Measurements from ENCODE around the gene FBXW5. TPM values are rescaled to one million over a fixed set of nuclear protein-coding genes. Genes with fewer than 3 reads are reported as not detected.
A peak's percentile ranks its signal among the peaks of the same experiment; 100 is the strongest.

Gene FBXW5
- total RNA-seq, 2 donors from 2014 or later: 199 to 304 TPM

DNA sequence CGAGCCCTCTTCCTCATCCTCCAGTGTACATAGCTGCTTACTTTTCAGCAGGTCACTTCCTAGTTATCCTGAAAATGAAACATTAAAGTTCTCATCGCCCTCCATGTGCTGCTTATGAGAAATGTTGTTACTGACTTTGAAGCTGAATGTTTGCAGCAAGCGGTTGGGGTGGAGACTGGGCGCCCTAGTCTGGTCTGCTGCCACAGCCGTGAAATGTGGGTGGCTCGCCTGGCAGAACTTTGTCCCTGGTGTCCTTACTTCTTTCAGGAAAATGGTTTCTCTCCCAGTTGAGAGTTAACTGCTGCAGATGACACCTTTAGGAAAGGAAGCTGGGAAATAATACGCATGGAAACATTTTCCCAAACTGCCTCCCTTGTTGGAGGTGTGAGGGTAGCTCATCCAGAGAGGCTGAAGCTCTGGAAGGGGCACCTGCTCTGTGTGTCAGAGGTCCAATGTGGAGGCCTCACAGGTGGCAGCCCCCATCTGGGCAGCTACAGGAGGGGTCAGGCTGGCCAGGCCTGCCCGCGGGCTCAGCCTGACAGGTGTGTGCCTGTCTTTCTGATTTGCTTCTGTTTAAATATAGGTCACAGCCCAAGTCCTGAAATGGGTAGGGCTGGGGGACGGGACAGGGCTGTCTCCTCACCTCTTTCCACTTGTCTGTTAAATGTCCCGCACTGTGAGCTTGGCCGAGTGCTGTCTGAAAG, 34.2 kb downstream of the FBXW5 start:
- no peak for DNase-seq (ENCODE audit: low spot score)
- Histone ChIP-seq H3K27me3 (replicated peaks; ENCODE audit: insufficient read depth) (no peaks in the 10 kb centered on the region), H3K4me1 (replicated peaks) (no peaks in the 10 kb centered on the region), H3K27ac (no peak overlapping the region), H3K36me3 (no peaks in the 10 kb centered on the region), H3K4me3 (no peak overlapping the region), H3K9me3 (no peaks in the 10 kb centered on the region)
- WGBS: 89% methylated on average over 12 of the region's 12 CpGs
- intact Hi-C loops (cut with DNase I): no loop called here
- TF ChIP-seq POLR2AphosphoS5 (IDR thresholded peaks at IDR 0.05): no peak

DNA sequence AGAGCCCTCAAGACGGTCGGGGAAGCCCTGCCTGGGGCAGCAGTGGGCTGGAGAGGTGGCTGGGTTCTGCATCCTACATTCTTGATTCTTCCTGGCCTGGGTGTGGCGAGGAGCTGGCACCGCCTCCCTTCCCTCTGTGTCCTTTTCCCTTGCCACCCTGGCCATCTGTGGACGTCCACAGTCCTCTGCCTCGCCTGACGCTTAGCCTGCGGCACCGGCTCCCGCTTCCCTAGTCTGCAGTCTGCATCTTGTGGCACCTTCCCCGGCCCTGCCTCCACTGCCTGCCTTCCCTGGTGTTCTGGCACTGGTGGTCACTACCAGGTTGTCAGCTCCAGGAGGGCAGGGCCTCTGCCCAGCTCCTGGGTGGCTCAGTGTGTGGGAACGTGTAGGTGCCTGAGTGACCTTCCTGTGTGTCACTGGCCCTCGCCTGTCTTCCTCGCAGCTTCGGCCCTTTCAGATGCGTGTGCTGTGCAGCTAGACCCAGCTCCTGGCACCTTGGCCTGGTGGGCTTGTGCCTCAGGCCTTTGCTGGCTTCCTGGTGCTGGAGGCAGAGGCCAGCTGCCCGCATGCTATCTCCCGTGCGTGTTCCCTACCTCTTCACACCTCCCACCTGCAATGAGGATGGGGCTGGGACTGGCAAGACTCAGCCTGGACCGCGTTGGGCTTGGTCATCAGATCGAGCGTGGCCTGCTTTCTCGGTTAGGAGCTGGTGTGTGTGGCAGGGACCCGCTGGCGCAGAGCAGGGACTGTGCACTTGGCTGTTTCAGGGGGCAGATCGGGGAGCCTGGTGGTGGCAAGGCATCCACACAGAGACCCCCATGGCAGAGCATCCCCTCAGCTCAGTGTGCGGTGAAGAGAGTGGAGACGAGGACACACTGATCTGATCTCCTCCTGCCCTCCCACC, 37.3 kb downstream of the FBXW5 start:
- Histone ChIP-seq H3K36me3 (no peaks in the 10 kb centered on the region), H3K27me3 (replicated peaks; ENCODE audit: insufficient read depth) (no peaks in the 10 kb centered on the region), H3K4me3 (no peak overlapping the region), H3K4me1 (replicated peaks) (peaks cover 2% of the 10 kb centered on the region), H3K27ac (no peak overlapping the region), H3K9me3 (no peaks in the 10 kb centered on the region)
- 94% methylated on average over 28 of the region's 29 CpGs for WGBS
- DNase-seq (ENCODE audit: low spot score): no peak
- intact Hi-C loops (cut with DNase I): no loop called here
- TF ChIP-seq POLR2A (IDR thresholded peaks at IDR 0.05) (no peak), POLR2AphosphoS5 (IDR thresholded peaks at IDR 0.05) (no peak)
- TF ChIP-seq, protein P1, sequence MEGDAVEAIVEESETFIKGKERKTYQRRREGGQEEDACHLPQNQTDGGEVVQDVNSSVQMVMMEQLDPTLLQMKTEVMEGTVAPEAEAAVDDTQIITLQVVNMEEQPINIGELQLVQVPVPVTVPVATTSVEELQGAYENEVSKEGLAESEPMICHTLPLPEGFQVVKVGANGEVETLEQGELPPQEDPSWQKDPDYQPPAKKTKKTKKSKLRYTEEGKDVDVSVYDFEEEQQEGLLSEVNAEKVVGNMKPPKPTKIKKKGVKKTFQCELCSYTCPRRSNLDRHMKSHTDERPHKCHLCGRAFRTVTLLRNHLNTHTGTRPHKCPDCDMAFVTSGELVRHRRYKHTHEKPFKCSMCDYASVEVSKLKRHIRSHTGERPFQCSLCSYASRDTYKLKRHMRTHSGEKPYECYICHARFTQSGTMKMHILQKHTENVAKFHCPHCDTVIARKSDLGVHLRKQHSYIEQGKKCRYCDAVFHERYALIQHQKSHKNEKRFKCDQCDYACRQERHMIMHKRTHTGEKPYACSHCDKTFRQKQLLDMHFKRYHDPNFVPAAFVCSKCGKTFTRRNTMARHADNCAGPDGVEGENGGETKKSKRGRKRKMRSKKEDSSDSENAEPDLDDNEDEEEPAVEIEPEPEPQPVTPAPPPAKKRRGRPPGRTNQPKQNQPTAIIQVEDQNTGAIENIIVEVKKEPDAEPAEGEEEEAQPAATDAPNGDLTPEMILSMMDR (IDR thresholded peaks at IDR 0.05): no peak

DNA sequence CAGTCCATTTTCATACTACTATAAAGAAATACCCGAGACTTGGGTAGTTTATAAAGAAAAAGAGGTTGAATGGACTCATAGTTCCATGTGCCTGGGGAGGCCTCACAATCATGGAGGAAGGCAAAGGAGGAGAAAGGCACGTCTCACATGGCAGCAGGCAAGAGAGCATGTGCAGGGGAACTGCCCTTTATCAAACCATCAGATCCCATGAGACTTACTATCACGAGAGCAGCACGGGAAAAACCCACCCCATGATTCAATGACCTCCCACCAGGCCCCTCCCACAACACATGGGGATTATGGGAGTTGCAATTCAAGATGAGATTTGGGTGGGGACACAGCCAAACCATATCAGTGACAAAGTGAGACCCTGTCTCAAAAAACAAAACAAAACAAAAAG, 38.3 kb downstream of the FBXW5 start:
- H3K27ac ChIP-seq: no peak overlapping the region
- no peak overlapping the region for H3K4me3 ChIP-seq
- intact Hi-C loops (cut with DNase I): no loop called here
- H3K36me3 ChIP-seq: no peaks in the 10 kb centered on the region
- peaks cover 7% of the 10 kb centered on the region for H3K4me1 ChIP-seq (replicated peaks)
- no peak for DNase-seq (ENCODE audit: low spot score)
- TF ChIP-seq POLR2A (IDR thresholded peaks at IDR 0.05) (no peak), POLR2AphosphoS5 (IDR thresholded peaks at IDR 0.05) (no peak)
- TF ChIP-seq, protein P1 (IDR thresholded peaks at IDR 0.05): no peak
- 82% methylated on average over 4 of the region's 4 CpGs for WGBS
- no peaks in the 10 kb centered on the region for H3K27me3 ChIP-seq (replicated peaks; ENCODE audit: insufficient read depth)
- no peaks in the 10 kb centered on the region for H3K9me3 ChIP-seq

DNA sequence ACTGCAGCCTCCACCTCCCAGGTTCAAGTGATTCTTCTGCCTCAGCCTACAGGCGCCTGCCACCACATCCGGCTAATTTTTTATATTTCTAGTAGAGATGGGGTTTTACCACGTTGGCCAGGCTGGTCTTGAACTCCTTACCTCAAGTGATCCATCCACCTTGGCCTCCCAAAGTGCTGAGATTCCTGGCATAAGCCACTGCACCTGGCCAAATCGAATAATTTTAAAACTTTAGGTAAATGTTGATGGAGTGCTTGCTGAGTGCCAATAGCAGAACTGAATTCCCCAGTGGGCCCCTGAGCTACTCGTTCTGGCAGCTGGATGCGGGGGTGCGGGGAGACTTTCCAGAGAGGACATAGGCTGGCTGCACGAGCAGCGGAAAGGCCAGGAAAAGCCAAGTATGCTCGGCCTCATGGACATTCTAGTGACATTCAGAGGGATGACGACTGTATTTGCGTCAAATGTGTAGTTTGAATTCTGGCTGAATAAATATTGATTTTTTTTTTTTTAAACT, 41.4 kb downstream of the FBXW5 start:
- intact Hi-C loops (cut with DNase I): no loop called here

DNA sequence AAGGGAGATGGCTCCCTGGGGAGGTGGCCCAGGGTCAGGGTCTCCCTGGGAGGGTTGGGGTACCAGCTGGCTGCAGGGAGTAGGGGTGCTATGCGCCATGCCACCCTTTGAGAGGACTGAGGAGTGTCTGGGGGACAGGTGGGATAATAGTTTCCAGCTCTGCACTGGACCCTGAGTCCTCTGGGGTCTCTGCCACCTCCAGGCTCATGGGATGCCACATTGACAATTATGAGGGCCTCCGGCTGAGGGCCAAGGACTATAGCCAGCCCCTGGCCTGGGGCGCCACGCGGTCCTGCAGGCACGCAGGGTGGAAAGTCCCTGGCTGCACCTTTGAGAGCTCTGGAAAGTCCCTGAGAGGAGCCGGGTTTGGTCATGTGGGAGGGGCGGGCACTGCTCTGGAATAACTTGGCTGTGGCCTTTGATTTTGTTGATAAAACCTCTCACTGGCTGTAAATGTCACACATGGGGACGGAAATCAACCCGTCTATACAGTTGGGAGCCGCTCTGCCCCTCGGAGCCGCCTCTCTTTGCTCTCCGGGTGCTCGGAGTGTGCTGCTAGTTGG, 42.2 kb downstream of the FBXW5 start:
- H3K9me3 ChIP-seq: no peaks in the 10 kb centered on the region
- WGBS: 6% methylated on average over 15 of the region's 15 CpGs
- no peak overlapping the region for H3K4me3 ChIP-seq
- DNase-seq (ENCODE audit: low spot score): peak; percentile 85
- TF ChIP-seq POLR2AphosphoS5 (IDR thresholded peaks at IDR 0.05) (peak; percentile 92), POLR2A (IDR thresholded peaks at IDR 0.05) (peak; percentile 50)
- TF ChIP-seq, protein P1 (IDR thresholded peaks at IDR 0.05): no peak
- no peaks in the 10 kb centered on the region for H3K27me3 ChIP-seq (replicated peaks; ENCODE audit: insufficient read depth)
- peaks cover 7% of the 10 kb centered on the region for H3K4me1 ChIP-seq (replicated peaks)
- H3K27ac ChIP-seq: peak overlapping the region; percentile 77 to 78
- H3K36me3 ChIP-seq: no peaks in the 10 kb centered on the region
- intact Hi-C loops (cut with DNase I): no loop called here

More for the DNA sequence above, 41.4 kb downstream of the FBXW5 start:
- Histone ChIP-seq H3K4me1 (replicated peaks) (peaks cover 7% of the 10 kb centered on the region), H3K36me3 (no peaks in the 10 kb centered on the region), H3K9me3 (no peaks in the 10 kb centered on the region), H3K27me3 (replicated peaks; ENCODE audit: insufficient read depth) (no peaks in the 10 kb centered on the region), H3K4me3 (no peak overlapping the region), H3K27ac (peak overlapping the region; percentile 77 to 78)
- TF ChIP-seq POLR2AphosphoS5 (IDR thresholded peaks at IDR 0.05) (peak; percentile 34), POLR2A (IDR thresholded peaks at IDR 0.05) (no peak)
- no peak for DNase-seq (ENCODE audit: low spot score)
- 47% methylated on average over 12 of the region's 12 CpGs for WGBS

All from prostate gland (tissue), 2 donors.